Fibroblast of lung (primary cell): Measurements from ENCODE around the gene KATNAL1. TPM values are rescaled to one million over a fixed set of nuclear protein-coding genes. Genes with fewer than 3 reads are reported as not detected.

Experiments
- DNase-seq, 2 donors: peaks; one replicate each; pipeline versions ENCODE4 v3.0.0 to v3.0.0-alpha.2; 2010; ENCODE audit warnings: low read depth in 2 of 2
- H2AFZ ChIP-seq: 2 replicates; pipeline ENCODE4 v1.5.1; 2012; ENCODE audit warnings: low read length, control low read depth, inconsistent platforms
- H3K27ac ChIP-seq: 2 replicates; pipeline ENCODE4 v1.5.1; 2011; ENCODE audit warnings: low read length, control low read depth; ENCODE audit not compliant: insufficient read depth
- H3K27me3 ChIP-seq: 2 replicates; pipeline ENCODE4 v1.5.1; 2011; ENCODE audit warnings: mild to moderate bottlenecking, low read length; ENCODE audit not compliant: control insufficient read depth, insufficient read depth
- H3K36me3 ChIP-seq: 2 replicates; pipeline ENCODE4 v1.5.1; 2011; ENCODE audit warnings: low read length; ENCODE audit not compliant: control insufficient read depth, insufficient read depth
- H3K4me1 ChIP-seq: 2 replicates; pipeline ENCODE4 v1.5.1; 2011; ENCODE audit warnings: low read length; ENCODE audit not compliant: control insufficient read depth, insufficient read depth; ENCODE audit errors: extremely low read depth
- H3K4me2 ChIP-seq: 2 replicates; pipeline ENCODE4 v1.5.1; 2011; ENCODE audit warnings: low read length, control low read depth; ENCODE audit not compliant: insufficient read depth; ENCODE audit errors: extremely low read depth
- H3K4me3 ChIP-seq, 4 experiments: fragments of 200-600 bp in 1 of 4; sonication (generic) in 1 of 4; replicated peaks in 1 of 4; 2 replicates each; pipeline ENCODE4 v1.5.1; 2011 to 2016; ENCODE audit warnings: low read length in 4 of 4, low read depth in 3 of 4, mild to moderate bottlenecking in 3 of 4, control low read depth in 2 of 4, inconsistent platforms in 1 of 4, mixed read lengths in 1 of 4; ENCODE audit not compliant: insufficient read depth in 1 of 4; ENCODE audit errors: control extremely low read depth in 1 of 4
- H3K79me2 ChIP-seq: 2 replicates; pipeline ENCODE4 v1.5.1; 2012; ENCODE audit warnings: mild to moderate bottlenecking, low read length, inconsistent platforms; ENCODE audit not compliant: control insufficient read depth, insufficient read depth
- H3K9ac ChIP-seq: 2 replicates; pipeline ENCODE4 v1.5.1; 2011; ENCODE audit warnings: mild to moderate bottlenecking, low read length, control low read depth; ENCODE audit not compliant: insufficient read depth
- H3K9me3 ChIP-seq: 2 replicates; pipeline ENCODE4 v1.5.1; 2012; ENCODE audit warnings: low read depth, low read length; ENCODE audit not compliant: control insufficient read depth, insufficient read depth
- H4K20me1 ChIP-seq: 2 replicates; pipeline ENCODE4 v1.5.1; 2011; ENCODE audit warnings: low read length; ENCODE audit not compliant: control insufficient read depth, insufficient read depth; ENCODE audit errors: extremely low read depth
- CTCF ChIP-seq, 2 donors: IDR thresholded peaks in 1 of 2; conservative IDR thresholded peaks in 1 of 2; 1 replicate in 1 of 2; 2 replicates in 1 of 2; pipeline ENCODE4 v1.5.1; 2011 to 2012; ENCODE audit warnings: low read length in 2 of 2, control low read depth in 1 of 2, inconsistent platforms in 1 of 2, low read depth in 1 of 2, mild to moderate bottlenecking in 1 of 2
- EZH2 ChIP-seq: IDR thresholded peaks from 2 replicates; pipeline ENCODE4 v1.5.1; 2012; ENCODE audit warnings: low read length, control low read depth, mild to moderate bottlenecking; ENCODE audit errors: missing control alignments
- polyA plus RNA-seq, 2 donors: library from polyadenylated mRNA; depleted of rRNA in 1 of 2; stranded (reverse) in 1 of 2; unstranded in 1 of 2; fragments of >200 nt; gene quantifications; 2 replicates each; pipeline ENCODE4 v1.2.1, GENCODE V29; 2011 to 2012; ENCODE audit warnings: missing spikeins in 1 of 2
- total RNA-seq: library from RNA; depleted of rRNA; stranded (reverse); fragments of >200 nt; gene quantifications from 2 replicates; pipeline ENCODE4 v1.2.1, GENCODE V29; 2014

The KATNAL1 gene
- total and polyA plus RNA-seq, 2 donors (not counting 1 experiment from before 2014, with no cell fraction given): 24.8 to 32.7 TPM

- no peak for DNase-seq
- no peaks in the 10 kb centered on the region for H3K36me3 ChIP-seq
- H3K79me2 ChIP-seq: no peaks in the 10 kb centered on the region
These were observed 26.3 kb upstream of the KATNAL1 start for GRCh38 chr13:30333616-30334015.

GRCh38 chr13:30332456-30333143, 25.2 kb upstream of the KATNAL1 start:
- TF ChIP-seq EZH2: no peak
- no peak for TF ChIP-seq CTCF (conservative IDR thresholded peaks at IDR 0.05 in 1 of 2, IDR thresholded peaks at IDR 0.05 in 1 of 2; ENCODE audit: low read depth in 1 of 2, low read length in 2 of 2)
- no peak overlapping the region for H3K4me3 ChIP-seq
- no peaks in the 10 kb centered on the region for H3K36me3 ChIP-seq
- H3K9ac ChIP-seq: no peak overlapping the region
- H2AFZ ChIP-seq: no peak overlapping the region
- H4K20me1 ChIP-seq: no peaks in the 10 kb centered on the region
- H3K27ac ChIP-seq: no peak overlapping the region
- no peaks in the 10 kb centered on the region for H3K4me1 ChIP-seq
- H3K79me2 ChIP-seq: no peaks in the 10 kb centered on the region
- DNase-seq: no peak
- no peaks in the 10 kb centered on the region for H3K9me3 ChIP-seq
- H3K4me2 ChIP-seq: no peak overlapping the region
- H3K27me3 ChIP-seq: no peaks in the 10 kb centered on the region

More at GRCh38 chr13:30333616-30334015, 26.3 kb upstream of the KATNAL1 start:
- no peaks in the 10 kb centered on the region for H4K20me1 ChIP-seq
- H3K9ac ChIP-seq: no peak overlapping the region
- no peak overlapping the region for H3K4me3 ChIP-seq
- no peaks in the 10 kb centered on the region for H3K27me3 ChIP-seq
- no peak overlapping the region for H3K27ac ChIP-seq
- H3K4me2 ChIP-seq: no peak overlapping the region
- no peaks in the 10 kb centered on the region for H3K9me3 ChIP-seq
- no peak for TF ChIP-seq EZH2
- TF ChIP-seq CTCF (conservative IDR thresholded peaks at IDR 0.05 in 1 of 2, IDR thresholded peaks at IDR 0.05 in 1 of 2; ENCODE audit: low read depth in 1 of 2, low read length in 2 of 2): no peak
- no peak overlapping the region for H2AFZ ChIP-seq
- peaks cover 5% of the 10 kb centered on the region for H3K4me1 ChIP-seq

GRCh38 chr13:30331331-30331771, 24.0 kb upstream of the KATNAL1 start:
- Histone ChIP-seq H3K4me2 (no peak overlapping the region), H3K27me3 (no peaks in the 10 kb centered on the region), H3K4me3 (no peak overlapping the region), H3K9ac (no peak overlapping the region), H3K79me2 (no peaks in the 10 kb centered on the region), H2AFZ (no peak overlapping the region), H4K20me1 (no peaks in the 10 kb centered on the region), H3K4me1 (no peaks in the 10 kb centered on the region), H3K9me3 (no peaks in the 10 kb centered on the region), H3K36me3 (no peaks in the 10 kb centered on the region), H3K27ac (no peak overlapping the region)
- TF ChIP-seq CTCF (conservative IDR thresholded peaks at IDR 0.05 in 1 of 2, IDR thresholded peaks at IDR 0.05 in 1 of 2; ENCODE audit: low read depth in 1 of 2, low read length in 2 of 2) (no peak), EZH2 (no peak)
- no peak for DNase-seq
